ENCODE data around the gene RNU5B-1. TPM values are rescaled to one million over a fixed set of nuclear protein-coding genes. Genes with fewer than 3 reads are reported as not detected.

RNU5B-1 gene
- total RNA-seq, 1 experiment from 2014 or later = not detected

GRCh38 chr15:65312400-65312916 lies 8.0 kb downstream of the RNU5B-1 start:
- CTCF ChIA-PET = no interaction called here
- Histone ChIP-seq H3K4me3 (ENCODE audit: low read depth, low read length, poor library complexity, severe bottlenecking) (no peak overlapping the region), H3K4me1 (ENCODE audit: insufficient read depth, low read length, poor library complexity, severe bottlenecking) (no peaks in the 10 kb centered on the region), H3K27ac (ENCODE audit: low read depth, low read length, poor library complexity, severe bottlenecking) (no peak overlapping the region), H3K27me3 (replicated peaks; ENCODE audit: insufficient read depth, low read depth, low read length, poor library complexity) (no peaks in the 10 kb centered on the region), H3K9me3 (ENCODE audit: low read depth, low read length, poor library complexity, severe bottlenecking) (no peaks in the 10 kb centered on the region), H3K36me3 (ENCODE audit: insufficient read depth, low read length, poor library complexity, severe bottlenecking) (no peaks in the 10 kb centered on the region)
- TF ChIP-seq CTCF (conservative IDR thresholded peaks at IDR 0.05; ENCODE audit: low read depth, low read length) (no peak), EZH2 (IDR thresholded peaks at IDR 0.05; ENCODE audit: borderline replicate concordance, low read depth, low read length, poor library complexity, severe bottlenecking) (no peak)
- DNase-seq (ENCODE audit: low spot score) = no peak
- BruUV-seq (replicated peaks) = no TSS peak
- POLR2A ChIA-PET (ENCODE audit: low non-redundant PET) = no interaction called here
- intact Hi-C loops (cut with micrococcal nuclease; ENCODE audit: unreplicated experiment) = no loop called here

- H3K4me1 ChIP-seq (ENCODE audit: insufficient read depth, low read length, poor library complexity, severe bottlenecking) = no peaks in the 10 kb centered on the region
- POLR2A ChIA-PET (ENCODE audit: low non-redundant PET) = interaction anchor here (1.2 kb wide), 1 partner anchor 14 kb away, joined by 3 read pairs; the partner anchor contains the start of gene RNU5B-1
- intact Hi-C loops (cut with micrococcal nuclease; ENCODE audit: unreplicated experiment) = loop anchor here (1.0 to 5.0 kb wide), 2 partner anchors 66 to 83 kb away; no protein-coding TSS in a partner anchor
- H3K27ac ChIP-seq (ENCODE audit: low read depth, low read length, poor library complexity, severe bottlenecking) = no peak overlapping the region
- no peaks in the 10 kb centered on the region for H3K27me3 ChIP-seq (replicated peaks; ENCODE audit: insufficient read depth, low read depth, low read length, poor library complexity)
- H3K36me3 ChIP-seq (ENCODE audit: insufficient read depth, low read length, poor library complexity, severe bottlenecking) = no peaks in the 10 kb centered on the region
- no peak overlapping the region for H3K4me3 ChIP-seq (ENCODE audit: low read depth, low read length, poor library complexity, severe bottlenecking)
- TF ChIP-seq EZH2 (IDR thresholded peaks at IDR 0.05; ENCODE audit: borderline replicate concordance, low read depth, low read length, poor library complexity, severe bottlenecking) (no peak), CTCF (conservative IDR thresholded peaks at IDR 0.05; ENCODE audit: low read depth, low read length) (peak; percentile 87)
- H3K9me3 ChIP-seq (ENCODE audit: low read depth, low read length, poor library complexity, severe bottlenecking) = no peaks in the 10 kb centered on the region
- DNase-seq (ENCODE audit: low spot score) = peak; percentile 89
- BruUV-seq (replicated peaks) = no TSS peak
- CTCF ChIA-PET = interaction anchor here (0.6 to 1.8 kb wide), 3 partner anchors 66 to 712 kb away, joined by 3 to 16 read pairs (median 4); no protein-coding TSS in a partner anchor
Measured at GRCh38 chr15:65318870-65319356, 14.4 kb downstream of the RNU5B-1 start.

- POLR2A ChIA-PET (ENCODE audit: low non-redundant PET) = no interaction called here
- no peak overlapping the region for H3K4me3 ChIP-seq (ENCODE audit: low read depth, low read length, poor library complexity, severe bottlenecking)
- H3K27ac ChIP-seq (ENCODE audit: low read depth, low read length, poor library complexity, severe bottlenecking) = no peak overlapping the region
- BruUV-seq (replicated peaks) = no TSS peak
- no peaks in the 10 kb centered on the region for H3K27me3 ChIP-seq (replicated peaks; ENCODE audit: insufficient read depth, low read depth, low read length, poor library complexity)
- no peaks in the 10 kb centered on the region for H3K36me3 ChIP-seq (ENCODE audit: insufficient read depth, low read length, poor library complexity, severe bottlenecking)
- no peaks in the 10 kb centered on the region for H3K4me1 ChIP-seq (ENCODE audit: insufficient read depth, low read length, poor library complexity, severe bottlenecking)
- no peak for TF ChIP-seq CTCF (conservative IDR thresholded peaks at IDR 0.05; ENCODE audit: low read depth, low read length)
- TF ChIP-seq EZH2 (IDR thresholded peaks at IDR 0.05; ENCODE audit: borderline replicate concordance, low read depth, low read length, poor library complexity, severe bottlenecking) = no peak
- intact Hi-C loops (cut with micrococcal nuclease; ENCODE audit: unreplicated experiment) = no loop called here
- CTCF ChIA-PET = interaction anchor here (0.6 kb wide), 1 partner anchor 36 kb away, joined by 3 read pairs; the partner anchor contains the start of gene PARP16
- peak; percentile 23 for DNase-seq (ENCODE audit: low spot score)
- H3K9me3 ChIP-seq (ENCODE audit: low read depth, low read length, poor library complexity, severe bottlenecking) = no peaks in the 10 kb centered on the region
Measured at GRCh38 chr15:65323071-65323511, 18.6 kb downstream of the RNU5B-1 start.
